GM04503 (cell line): ENCODE results near the gene AUTS2.

Experiments
- DNase-seq: peaks from one replicate; pipeline ENCODE4 v3.0.0-alpha.2; 2012; ENCODE audit warnings: low read depth

AUTS2 gene

DNA sequence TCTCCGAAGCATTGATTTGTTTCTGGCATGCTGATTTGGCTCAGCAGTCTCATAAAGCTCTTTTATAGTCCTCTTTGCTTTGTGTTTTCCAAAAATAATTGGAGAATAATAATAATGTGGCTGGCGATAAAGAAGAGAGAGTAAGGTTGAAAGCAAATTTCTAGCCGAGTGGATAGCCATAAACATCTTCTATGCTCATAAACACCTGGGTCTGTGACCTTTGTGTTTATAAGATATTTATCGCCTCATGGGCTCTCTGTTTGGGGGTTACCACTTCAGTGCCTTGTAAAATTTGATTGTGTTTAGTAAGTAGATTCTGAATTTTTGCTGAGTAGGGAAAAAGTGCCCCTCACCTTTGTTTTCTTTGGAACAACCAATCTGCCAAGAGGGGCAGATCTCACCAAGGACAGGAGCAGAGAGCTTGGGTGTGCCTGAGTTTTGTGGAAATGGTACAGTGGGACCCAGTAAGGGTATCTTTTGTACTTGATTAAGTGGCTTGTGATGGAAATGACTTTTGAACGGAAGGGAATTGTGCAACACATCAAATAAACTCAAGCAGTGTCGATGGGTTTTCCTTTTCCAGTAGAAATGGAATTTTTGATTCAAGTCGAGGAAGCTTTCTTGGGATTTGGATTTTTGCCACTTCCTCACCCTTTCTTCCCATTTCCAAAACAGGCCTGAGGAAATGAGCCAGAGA is 220.5 kb downstream of the AUTS2 start:
- DNase-seq: no peak

DNA sequence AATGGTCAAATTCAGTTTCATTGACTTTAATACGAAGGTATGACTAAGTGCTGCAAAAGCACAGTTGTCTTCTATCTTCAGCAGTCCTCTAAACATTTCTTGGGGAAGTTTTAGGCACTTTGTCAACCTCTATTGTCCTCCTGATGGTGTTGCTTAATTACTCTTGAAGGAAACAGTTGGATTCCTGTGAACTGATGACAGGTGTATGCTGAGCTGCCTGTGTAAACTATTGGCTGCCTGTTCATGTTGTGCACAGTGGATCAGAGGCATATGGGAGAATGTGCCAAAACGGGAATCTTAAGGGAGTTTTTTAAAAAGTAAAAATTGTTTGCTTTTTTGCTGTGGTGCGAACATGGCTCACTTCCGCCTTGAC is 221.0 kb downstream of the AUTS2 start:
- DNase-seq: no peak

DNA sequence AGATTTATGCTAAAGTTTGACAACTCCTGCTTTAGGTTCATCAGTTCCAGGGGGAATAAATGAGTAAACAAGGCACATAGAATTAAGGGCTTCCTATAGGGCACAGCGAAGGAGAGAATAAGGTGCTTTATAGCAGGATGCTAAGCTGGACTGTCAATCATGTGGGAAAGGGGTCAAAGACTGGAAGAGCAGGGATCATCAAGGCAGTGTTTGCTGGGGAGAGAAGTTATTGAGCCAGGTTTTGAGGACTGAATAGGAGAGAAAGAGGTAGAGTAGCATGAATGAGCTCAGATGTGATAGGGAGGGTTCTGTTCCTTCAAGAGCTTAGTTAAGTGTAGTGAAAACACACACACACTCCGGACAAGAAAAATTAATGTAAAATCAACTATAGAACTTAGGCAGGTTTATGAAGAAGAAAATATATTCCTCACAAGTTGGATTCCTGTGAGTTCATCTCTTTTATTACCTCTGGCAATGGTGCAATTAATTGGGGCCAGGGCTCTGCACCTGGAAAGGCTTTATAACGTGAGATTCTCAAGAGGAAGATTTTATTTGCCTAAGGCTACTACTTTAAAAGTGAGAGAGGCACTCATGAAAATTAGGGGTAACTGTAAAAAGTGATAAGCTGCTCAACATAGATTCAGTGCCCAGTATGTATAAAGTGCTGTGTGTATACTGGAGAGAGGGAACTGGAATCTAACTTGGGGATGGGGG is 222.4 kb downstream of the AUTS2 start:
- DNase-seq: no peak

DNA sequence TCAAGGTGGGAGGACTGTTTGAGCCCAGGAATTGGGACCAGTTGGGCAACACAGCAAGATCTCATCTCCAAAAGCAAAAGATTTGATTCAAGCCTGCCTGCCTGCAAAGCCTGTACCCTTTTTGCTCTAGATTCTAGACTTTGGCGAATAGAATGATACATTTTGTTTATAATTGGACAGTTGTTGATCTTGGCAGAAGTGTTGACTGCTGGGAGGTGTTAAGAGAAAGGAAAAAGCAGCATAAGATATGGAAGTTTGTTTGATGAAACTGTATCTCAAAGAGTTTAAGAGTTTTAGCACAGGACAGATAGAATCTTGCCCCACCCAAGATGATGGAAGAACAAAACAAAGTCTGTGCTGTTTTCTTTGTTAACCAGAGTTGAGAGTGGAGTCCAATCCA is 224.1 kb downstream of the AUTS2 start:
- DNase-seq: no peak

- no peak for DNase-seq
These were observed 225.0 kb downstream of the AUTS2 start for GRCh38 chr7:69823151-69823744.

- DNase-seq: no peak
These were observed 227.1 kb downstream of the AUTS2 start for GRCh38 chr7:69825113-69825972.

- DNase-seq: no peak
These were observed 228.0 kb downstream of the AUTS2 start for GRCh38 chr7:69826283-69826682.

GRCh38 chr7:69827140-69827539 is 228.9 kb downstream of the AUTS2 start:
- DNase-seq: no peak

GRCh38 chr7:69827558-69827957 is 229.3 kb downstream of the AUTS2 start:
- no peak for DNase-seq

DNA sequence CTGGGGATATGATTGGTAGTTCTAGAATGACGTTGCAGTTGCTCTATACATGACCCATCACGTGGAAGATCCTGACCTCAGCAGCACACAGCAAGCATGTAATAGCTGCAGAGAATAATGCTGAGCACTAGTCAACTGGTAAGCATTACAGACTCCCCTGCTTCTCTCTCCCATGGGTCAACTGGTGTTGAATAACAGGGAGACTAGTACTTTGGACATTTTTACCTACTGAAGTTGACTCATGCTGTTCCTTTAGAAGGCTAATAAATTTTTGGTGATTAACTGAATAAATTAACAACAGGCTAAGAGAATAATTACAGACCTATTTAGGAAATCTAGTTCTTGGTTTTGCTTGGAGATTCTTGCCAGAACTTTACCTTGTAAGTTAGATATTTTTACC is 234.1 kb downstream of the AUTS2 start:
- DNase-seq: no peak

GRCh38 chr7:69833964-69834363 is 235.7 kb downstream of the AUTS2 start:
- DNase-seq: no peak

GRCh38 chr7:69836702-69837101 is 238.4 kb downstream of the AUTS2 start:
- no peak for DNase-seq

DNA sequence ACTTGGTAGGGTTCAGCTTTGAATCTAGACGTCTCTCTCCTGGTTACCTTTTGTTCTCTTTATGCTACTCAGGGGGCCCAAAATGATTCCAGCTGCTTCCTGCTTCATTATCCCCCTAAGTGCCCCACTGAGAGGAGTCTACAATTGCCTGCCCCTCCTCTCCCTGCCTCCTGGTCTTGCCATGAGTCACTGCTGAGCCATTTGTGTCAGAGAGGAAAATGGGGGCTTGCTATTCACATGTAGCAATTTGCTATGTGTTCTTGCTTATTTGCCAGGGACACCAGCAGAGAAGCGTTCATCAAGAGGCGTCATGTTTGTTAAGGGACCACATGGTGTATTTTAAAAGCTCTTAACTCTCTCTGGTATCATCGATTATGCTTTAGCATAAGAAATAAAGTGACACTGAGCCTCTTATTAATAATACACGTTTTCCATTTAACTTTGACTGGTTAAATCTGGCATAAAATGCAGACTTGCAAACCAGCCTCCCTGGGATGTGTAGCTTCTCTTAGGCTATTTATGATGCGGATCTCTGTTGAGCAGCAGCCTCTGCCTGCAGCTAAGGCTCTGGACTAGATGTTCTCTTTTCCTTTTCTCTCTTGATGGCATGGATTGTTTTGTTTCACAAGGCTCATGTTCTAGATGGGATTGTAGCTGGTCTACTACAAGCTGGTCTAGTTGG is 239.3 kb downstream of the AUTS2 start:
- DNase-seq: no peak

DNA sequence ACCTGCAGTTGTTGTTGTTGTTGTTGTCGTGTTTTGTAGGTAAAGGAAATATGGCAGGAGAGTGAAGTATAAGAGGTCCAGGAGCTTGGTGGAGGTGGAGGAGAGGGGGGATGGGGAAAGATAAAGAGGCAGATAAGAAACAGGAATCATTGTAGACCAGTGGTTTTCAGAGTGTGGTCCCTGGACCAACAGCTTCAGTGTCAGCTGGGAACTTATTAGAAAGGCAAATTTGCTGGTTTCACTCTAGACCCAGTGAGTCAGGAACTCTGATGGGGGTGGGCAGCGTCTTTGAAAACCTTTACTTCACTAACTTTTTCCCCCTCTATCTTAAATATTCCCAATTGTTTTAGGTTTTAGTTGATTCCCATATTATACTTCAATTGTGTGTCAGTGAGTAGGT is 241.5 kb downstream of the AUTS2 start:
- no peak for DNase-seq

DNA sequence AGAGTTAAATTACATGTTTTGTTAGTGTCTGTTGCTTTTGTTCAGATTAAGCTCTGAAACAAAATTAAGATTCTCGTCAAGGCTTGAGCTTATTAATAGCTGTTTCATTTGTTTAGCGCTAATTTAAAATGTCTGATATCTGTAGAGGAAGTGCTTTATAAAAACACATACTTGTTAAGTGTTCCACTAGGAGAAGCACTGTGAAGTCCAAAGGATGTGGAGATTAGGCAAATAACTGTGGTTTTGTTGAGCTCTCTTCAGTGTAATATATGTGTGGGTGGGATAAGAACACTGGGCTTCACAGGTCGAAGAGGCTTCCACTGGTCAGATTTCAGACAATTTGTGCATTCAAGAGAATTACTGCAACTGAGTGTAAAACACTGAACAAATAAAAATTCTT is 242.0 kb downstream of the AUTS2 start:
- DNase-seq: no peak

GRCh38 chr7:69843653-69844052 is 245.4 kb downstream of the AUTS2 start:
- no peak for DNase-seq

GRCh38 chr7:69844264-69844868 is 246.1 kb downstream of the AUTS2 start:
- DNase-seq: no peak

GRCh38 chr7:69845721-69846495 is 247.6 kb downstream of the AUTS2 start:
- no peak for DNase-seq

DNA sequence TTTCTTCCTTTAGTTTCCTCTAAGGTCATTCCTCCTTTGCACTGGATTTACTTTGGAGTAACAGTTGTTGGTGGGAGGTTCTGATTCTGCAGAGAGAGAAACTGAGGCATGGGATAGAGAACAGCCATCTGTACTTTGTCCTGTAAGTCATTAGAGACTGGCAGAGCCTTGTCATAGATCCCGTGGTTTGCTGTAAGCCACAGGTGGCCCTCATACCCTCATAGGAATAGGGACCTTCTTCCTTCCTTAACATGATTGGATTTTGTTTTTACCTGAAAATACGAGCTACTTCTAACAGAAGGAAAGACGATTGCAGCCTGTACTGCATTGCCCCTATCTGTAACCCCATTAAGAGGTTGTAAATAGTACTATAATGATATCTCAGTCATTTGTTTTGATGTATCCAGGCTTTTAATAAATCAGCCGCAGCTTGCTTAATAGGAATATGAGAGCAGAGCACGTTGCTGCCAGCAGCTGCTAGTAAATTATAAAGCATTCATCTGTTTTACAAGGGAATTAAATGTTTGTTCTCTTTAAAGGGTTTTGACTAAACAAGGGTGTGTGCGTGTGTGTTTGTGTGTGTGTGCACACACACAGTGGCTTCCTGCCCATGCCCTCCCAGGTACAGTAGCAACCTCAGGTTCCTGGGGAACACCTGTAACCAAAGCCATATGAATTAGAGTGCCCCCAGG is 249.8 kb downstream of the AUTS2 start:
- no peak for DNase-seq

DNA sequence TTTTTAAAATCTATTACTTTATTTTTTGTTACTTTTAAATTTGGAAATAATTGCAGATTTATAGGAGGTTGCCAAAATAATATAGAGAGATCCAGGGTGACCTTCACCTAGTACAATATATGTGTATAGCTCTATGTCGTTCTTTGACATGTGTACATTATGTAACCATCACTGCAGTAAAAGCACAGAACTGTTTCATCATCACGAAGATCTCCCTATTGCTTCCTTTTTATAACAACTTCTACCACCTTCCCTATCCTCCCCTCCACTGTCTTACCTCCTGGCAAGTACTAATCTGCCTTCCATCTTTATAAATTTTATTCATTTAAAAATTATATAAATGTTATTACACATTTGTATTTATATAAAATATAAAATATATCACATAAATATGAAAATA is 251.0 kb downstream of the AUTS2 start:
- no peak for DNase-seq
